Tibial artery (tissue), 4 donors: Measurements from ENCODE around the gene CAMK2B.

Source experiments
- DNase-seq, 2 donors: peaks; one replicate each; pipeline ENCODE4 v3.0.0-alpha.2; 2019
- H3K27ac ChIP-seq, 2 donors: fragments of 200-600 bp; sonication (generic) in 1 of 2; 1 replicate in 1 of 2; 2 replicates in 1 of 2; pipeline ENCODE4 v1.5.1; 2018 to 2019; ENCODE audit warnings: mild to moderate bottlenecking in 1 of 2
- H3K27me3 ChIP-seq, 2 donors: fragments of 200-600 bp; sonication (generic) in 1 of 2; one replicate each; pipeline versions ENCODE4 v1.5.1 to v1.6.0; 2016 to 2019
- H3K36me3 ChIP-seq, 3 donors: fragments of 200-600 bp; sonication (generic) in 2 of 3; one replicate each; pipeline ENCODE4 v1.5.1; 2016 to 2019; ENCODE audit warnings: mild to moderate bottlenecking in 2 of 3
- H3K4me1 ChIP-seq, 4 donors: fragments of 200-600 bp; sonication (generic) in 2 of 4; 1 replicate in 3 of 4; 2 replicates in 1 of 4; pipeline ENCODE4 v1.5.1; 2016 to 2019
- H3K4me3 ChIP-seq, 2 donors: fragments of 200-600 bp; sonication (generic) in 1 of 2; 1 replicate in 1 of 2; 2 replicates in 1 of 2; pipeline ENCODE4 v1.5.1; 2018 to 2019; ENCODE audit warnings: mild to moderate bottlenecking in 2 of 2
- H3K9me3 ChIP-seq, 3 donors: fragments of 200-600 bp; sonication (generic) in 1 of 3; one replicate each; pipeline ENCODE4 v1.5.1; 2016 to 2019
- intact Hi-C: fragments of 100-400 bp; cut with DNase I; formaldehyde crosslinking; loops from one replicate; pipeline ENCODE4 v1.15.0; 2023; ENCODE audit warnings: low total_unique reads
- TF ChIP-seq, protein P1 (sequence below), 2 experiments: fragments of 200-600 bp in 1 of 2; fragments of 450-650 bp in 1 of 2; IDR thresholded peaks; one replicate each; pipeline ENCODE4 v1.5.1; 2017 to 2019; ENCODE audit warnings: antibody characterized with exemption in 2 of 2, mild to moderate bottlenecking in 1 of 2, moderate library complexity in 1 of 2

Gene CAMK2B

GRCh38 chr7:44189993-44190872 lies 135.2 kb downstream of the CAMK2B start:
- no peak overlapping the region for H3K27ac ChIP-seq
- no peak overlapping the region for H3K4me3 ChIP-seq
- peaks cover 0 to 28% of the 10 kb centered on the region in 2 donors for H3K27me3 ChIP-seq
- no peaks in the 10 kb centered on the region for H3K4me1 ChIP-seq
- no peaks in the 10 kb centered on the region for H3K9me3 ChIP-seq
- no peaks in the 10 kb centered on the region for H3K36me3 ChIP-seq
- intact Hi-C loops = no loop called here
- DNase-seq = no peak
- TF ChIP-seq, protein P1, sequence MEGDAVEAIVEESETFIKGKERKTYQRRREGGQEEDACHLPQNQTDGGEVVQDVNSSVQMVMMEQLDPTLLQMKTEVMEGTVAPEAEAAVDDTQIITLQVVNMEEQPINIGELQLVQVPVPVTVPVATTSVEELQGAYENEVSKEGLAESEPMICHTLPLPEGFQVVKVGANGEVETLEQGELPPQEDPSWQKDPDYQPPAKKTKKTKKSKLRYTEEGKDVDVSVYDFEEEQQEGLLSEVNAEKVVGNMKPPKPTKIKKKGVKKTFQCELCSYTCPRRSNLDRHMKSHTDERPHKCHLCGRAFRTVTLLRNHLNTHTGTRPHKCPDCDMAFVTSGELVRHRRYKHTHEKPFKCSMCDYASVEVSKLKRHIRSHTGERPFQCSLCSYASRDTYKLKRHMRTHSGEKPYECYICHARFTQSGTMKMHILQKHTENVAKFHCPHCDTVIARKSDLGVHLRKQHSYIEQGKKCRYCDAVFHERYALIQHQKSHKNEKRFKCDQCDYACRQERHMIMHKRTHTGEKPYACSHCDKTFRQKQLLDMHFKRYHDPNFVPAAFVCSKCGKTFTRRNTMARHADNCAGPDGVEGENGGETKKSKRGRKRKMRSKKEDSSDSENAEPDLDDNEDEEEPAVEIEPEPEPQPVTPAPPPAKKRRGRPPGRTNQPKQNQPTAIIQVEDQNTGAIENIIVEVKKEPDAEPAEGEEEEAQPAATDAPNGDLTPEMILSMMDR (IDR thresholded peaks at IDR 0.05) = no peak

DNA sequence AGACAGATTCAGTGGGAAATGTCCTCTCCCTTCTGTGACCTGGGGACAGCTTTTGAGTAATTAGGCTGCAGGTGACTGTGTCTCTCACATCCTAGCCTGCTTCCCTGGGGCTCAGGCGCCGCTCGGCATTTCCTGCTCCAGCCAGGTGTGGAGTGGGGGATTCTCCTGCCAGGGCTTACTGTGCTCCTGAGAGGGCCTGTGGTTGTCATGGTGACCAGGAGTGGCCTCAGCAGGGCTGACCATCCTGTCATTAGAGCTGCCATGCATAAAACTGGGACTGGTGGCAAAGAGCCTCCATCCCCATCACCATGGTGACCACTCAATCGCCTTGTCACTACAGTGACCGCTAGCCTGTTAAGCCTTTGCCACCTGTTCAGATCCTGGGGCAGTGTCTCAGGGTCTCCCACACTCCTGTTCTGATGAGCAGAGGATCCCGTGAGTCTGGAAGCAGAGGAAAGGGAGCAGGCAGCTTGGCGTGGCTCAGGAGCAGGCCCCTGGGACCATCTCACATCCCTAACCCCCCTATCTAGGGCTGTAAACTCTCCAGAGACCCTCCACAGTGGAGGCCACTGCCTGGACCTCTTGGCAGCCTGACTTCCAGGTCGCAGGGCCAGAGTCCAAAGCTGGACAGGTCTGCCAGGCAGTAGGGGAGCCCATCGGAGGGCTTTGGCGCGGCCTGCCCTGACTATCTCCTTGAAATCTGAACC lies 136.0 kb downstream of the CAMK2B start, which contains the start of gene GCK:
GCK (minus strand) TSS at position 154 of the 707 bp plus-strand sequence. CDS start 486 bp downstream, outside the sequence.
- H3K4me3 ChIP-seq = no peak within 1 kb of the TSS

DNA sequence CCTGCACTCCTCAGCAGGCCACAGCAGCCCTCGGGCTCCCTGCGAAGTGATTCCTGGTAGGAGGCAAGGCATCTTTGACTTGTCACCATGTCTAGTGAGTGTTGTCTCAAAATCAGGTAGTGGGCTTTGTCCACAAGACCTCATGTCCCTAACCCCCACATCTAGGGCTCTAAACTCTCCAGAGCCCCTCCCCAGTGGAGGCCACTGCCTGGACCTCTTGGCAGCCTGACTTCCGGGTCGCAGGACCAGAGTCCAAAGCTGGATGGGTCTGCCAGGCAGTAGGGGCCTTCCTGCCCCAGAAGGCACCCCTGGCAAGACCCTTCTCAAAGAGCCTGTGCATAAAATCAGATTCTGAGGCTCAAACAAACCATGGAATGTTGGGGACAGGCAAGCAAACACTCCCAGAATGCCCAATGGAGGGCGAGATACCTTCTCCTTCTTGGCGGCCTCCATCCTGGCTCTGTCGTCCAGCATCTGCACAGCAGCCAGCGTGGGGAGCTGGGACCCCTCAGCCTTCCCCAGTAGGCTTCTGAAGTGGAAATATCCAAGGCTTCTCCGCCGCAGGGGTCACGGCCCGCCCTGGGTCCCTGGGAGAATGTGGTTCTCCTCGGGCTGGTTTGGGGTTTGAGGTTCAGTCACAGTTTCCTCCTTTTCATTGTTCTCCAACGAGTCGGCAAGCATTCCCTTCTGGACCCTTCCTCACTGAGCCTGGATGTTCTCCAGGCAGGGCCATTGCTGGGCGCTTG lies 136.7 kb downstream of the CAMK2B start:
- TF ChIP-seq, protein P1 (IDR thresholded peaks at IDR 0.05) = no peak
- intact Hi-C loops = no loop called here
- Histone ChIP-seq H3K27ac (no peak overlapping the region), H3K4me3 (no peak overlapping the region), H3K4me1 (no peaks in the 10 kb centered on the region), H3K9me3 (no peaks in the 10 kb centered on the region), H3K27me3 (peaks cover 0 to 27% of the 10 kb centered on the region in 2 donors), H3K36me3 (no peaks in the 10 kb centered on the region)
- no peak for DNase-seq

More for the DNA sequence above, 136.0 kb downstream of the CAMK2B start, which contains the start of gene GCK:
- no peak within 1 kb of the TSS for H3K27ac ChIP-seq
- H3K9me3 ChIP-seq = no peaks in the 10 kb centered on the region
- no peak for DNase-seq
- H3K36me3 ChIP-seq = no peaks in the 10 kb centered on the region
- intact Hi-C loops = no loop called here
- H3K4me1 ChIP-seq = no peaks in the 10 kb centered on the region
- peaks cover 0 to 28% of the 10 kb centered on the region in 2 donors for H3K27me3 ChIP-seq
- TF ChIP-seq, protein P1 (IDR thresholded peaks at IDR 0.05) = no peak

DNA sequence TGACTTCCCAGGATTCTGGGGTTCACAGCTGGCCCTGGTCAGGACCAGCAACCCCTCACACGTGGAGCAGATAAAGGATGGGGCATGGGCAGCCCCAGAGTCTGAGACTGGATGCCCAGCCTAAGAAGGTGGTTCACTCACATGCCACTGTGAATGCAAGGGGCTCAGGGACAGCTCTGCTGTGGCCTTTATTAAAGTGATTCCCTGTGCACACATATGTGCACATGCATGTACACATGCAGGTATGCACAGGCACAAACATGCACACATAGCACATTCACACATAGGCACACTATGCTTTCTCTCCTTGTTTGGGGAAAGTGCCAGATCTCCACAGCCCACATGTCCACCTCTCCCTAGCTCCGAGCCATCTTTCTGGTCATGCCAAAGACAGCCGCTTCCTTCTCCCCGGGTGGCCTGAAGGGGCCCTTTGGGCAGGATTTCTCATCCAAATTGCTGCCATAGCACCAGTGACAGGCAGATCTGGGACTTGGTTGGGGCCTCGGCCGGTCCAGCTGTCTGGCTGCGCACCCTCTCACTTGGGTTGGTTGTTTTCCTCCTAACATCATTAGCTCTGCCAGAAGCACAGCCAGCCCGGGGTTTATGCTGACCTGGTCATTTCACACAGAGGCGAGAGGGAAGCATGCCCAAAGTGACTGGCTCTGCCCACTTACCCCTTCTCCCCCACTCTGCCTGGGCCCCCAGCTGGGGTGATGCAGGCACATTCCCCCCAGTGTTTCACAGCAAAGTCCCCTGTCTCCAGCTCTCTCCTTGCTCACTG lies 137.6 kb downstream of the CAMK2B start:
- H3K4me3 ChIP-seq = no peak overlapping the region
- H3K27ac ChIP-seq = no peak overlapping the region
- no peaks in the 10 kb centered on the region for H3K4me1 ChIP-seq
- H3K36me3 ChIP-seq = no peaks in the 10 kb centered on the region
- DNase-seq = no peak
- TF ChIP-seq, protein P1 (IDR thresholded peaks at IDR 0.05) = no peak
- H3K9me3 ChIP-seq = peaks cover 0 to 6% (median 3%) of the 10 kb centered on the region in 3 donors
- intact Hi-C loops = no loop called here
- peaks cover 0 to 21% of the 10 kb centered on the region in 2 donors for H3K27me3 ChIP-seq

DNA sequence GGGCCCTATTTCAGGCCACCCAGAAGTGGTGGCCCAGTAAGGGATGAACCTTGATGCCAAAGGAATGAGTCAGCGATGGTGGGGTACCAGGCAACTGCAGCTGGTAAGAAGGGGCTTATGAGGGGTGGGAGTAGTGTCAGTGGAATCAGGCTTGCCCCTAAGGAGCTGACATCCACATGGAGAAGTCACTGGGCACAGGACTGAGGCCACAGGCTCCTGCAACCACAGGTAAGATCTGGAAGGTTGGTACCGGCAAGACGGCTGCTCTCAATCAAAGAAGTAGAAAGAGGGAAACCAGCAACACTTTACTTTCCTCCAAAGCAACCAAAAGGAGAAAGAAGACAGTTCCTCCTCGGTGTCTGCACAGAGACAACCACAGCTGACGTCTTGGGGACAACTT lies 138.7 kb downstream of the CAMK2B start:
- TF ChIP-seq, protein P1 (IDR thresholded peaks at IDR 0.05) = no peak
- no peak for DNase-seq
- Histone ChIP-seq H3K9me3 (peaks cover 0 to 10% (median 10%) of the 10 kb centered on the region in 3 donors), H3K36me3 (no peaks in the 10 kb centered on the region), H3K27me3 (peaks cover 0 to 20% of the 10 kb centered on the region in 2 donors), H3K4me1 (no peaks in the 10 kb centered on the region), H3K4me3 (no peak overlapping the region), H3K27ac (no peak overlapping the region)
- intact Hi-C loops = no loop called here
